SW 1271 (cell line): ENCODE data around the gene ERMARD.

Source experiments
- DNase-seq, 2 experiments: peaks; one replicate each; lab custom pipeline; 2025; lab: John Stamatoyannopoulos, UW

Gene ERMARD

GRCh38 chr6:169825558-169826225, 74.3 kb downstream of the ERMARD start:
- no peak for DNase-seq

GRCh38 chr6:169826697-169827096, 75.3 kb downstream of the ERMARD start:
- no peak for DNase-seq

GRCh38 chr6:169827290-169827717, 75.9 kb downstream of the ERMARD start:
- no peak for DNase-seq

DNA sequence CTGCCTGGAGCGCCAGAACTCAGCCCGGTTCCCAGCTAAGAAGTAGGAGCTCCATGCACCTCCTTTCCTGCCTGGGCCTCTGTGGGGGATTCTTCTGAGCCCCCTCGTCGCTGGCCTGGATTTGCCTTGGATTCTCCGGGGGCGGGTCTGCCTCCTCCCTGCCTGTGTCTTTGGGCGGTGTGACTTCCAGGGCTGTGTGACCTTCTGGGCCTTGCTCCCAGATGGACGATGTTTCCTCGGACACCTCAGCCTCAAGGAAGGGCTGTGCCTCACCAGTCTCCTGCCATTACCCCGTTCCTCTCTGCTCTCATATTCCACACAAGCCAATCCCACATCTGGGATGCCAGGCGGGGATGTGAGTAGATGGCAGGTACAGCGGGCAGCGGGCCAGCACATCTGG, 76.8 kb downstream of the ERMARD start:
- DNase-seq = no peak

GRCh38 chr6:169829786-169830185, 78.4 kb downstream of the ERMARD start:
- no peak for DNase-seq

DNA sequence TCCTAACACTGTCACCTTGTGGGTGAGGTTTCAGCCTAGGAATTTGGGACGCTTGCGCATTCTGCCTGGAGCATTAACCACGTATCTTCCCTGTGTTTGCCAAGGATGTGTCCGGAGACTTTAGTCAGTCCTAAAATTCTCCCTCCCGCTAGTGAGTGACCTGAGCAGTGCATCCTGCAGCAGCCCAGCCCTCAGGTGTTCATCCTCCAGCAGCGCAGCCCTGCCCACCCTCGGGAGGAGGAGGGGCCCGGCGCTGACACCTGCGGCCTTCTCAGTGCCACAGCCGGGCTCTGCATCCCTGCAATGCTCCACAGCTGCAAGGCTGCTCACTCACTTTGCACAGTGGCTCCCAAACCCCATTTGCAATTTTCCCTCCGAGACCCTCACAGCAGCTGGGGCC, 79.5 kb downstream of the ERMARD start:
- DNase-seq = no peak
